Right kidney (tissue), 9 donors: ENCODE data around the gene DNMT3A.
A peak's percentile ranks its signal among the peaks of the same experiment; 100 is the strongest.

Source experiments
- DNase-seq: peaks from one replicate; pipeline ENCODE4 v3.0.0-alpha.2; 2016
- long read RNA-seq, 8 donors: transcript quantifications; one replicate each; lab custom pipeline, GENCODE V29; 2026

DNMT3A gene
- long read RNA-seq, donor 1, transcript DNMT3A-205 (18 exons, 2,300 nt) = major isoform, 6 of 9 reads
- long read RNA-seq, donor 1, partial matches to known transcripts = 0 of 9 reads
- long read RNA-seq, donor 1, other reads (novel, unspliced or antisense) = 0 of 9 reads
- long read RNA-seq, donor 2, partial matches to known transcripts = 0 of 2 reads
- long read RNA-seq, donor 2, other reads (novel, unspliced or antisense) = 0 of 2 reads
- long read RNA-seq, donor 3, partial matches to known transcripts = 8 of 15 reads
- long read RNA-seq, donor 3, other reads (novel, unspliced or antisense) = 0 of 15 reads
- long read RNA-seq, donor 4, transcript DNMT3A-205 (18 exons, 2,300 nt) = major isoform, 5 of 11 reads
- long read RNA-seq, donor 4, partial matches to known transcripts = 5 of 11 reads
- long read RNA-seq, donor 4, other reads (novel, unspliced or antisense) = 0 of 11 reads
- long read RNA-seq, donor 5, full-length matches to known transcripts = 11 of 11 reads
- long read RNA-seq, donor 5, partial matches to known transcripts = 0 of 11 reads
- long read RNA-seq, donor 5, other reads (novel, unspliced or antisense) = 0 of 11 reads
- long read RNA-seq, donor 6, partial matches to known transcripts = 10 of 16 reads
- long read RNA-seq, donor 6, other reads (novel, unspliced or antisense) = 0 of 16 reads
- long read RNA-seq, donor 7, transcript DNMT3A-205 (18 exons, 2,300 nt) = major isoform, 5 of 14 reads
- long read RNA-seq, donor 7, partial matches to known transcripts = 7 of 14 reads
- long read RNA-seq, donor 7, other reads (novel, unspliced or antisense) = 0 of 14 reads
- long read RNA-seq, donor 8, partial matches to known transcripts = 5 of 7 reads
- long read RNA-seq, donor 8, other reads (novel, unspliced or antisense) = 0 of 7 reads

DNA sequence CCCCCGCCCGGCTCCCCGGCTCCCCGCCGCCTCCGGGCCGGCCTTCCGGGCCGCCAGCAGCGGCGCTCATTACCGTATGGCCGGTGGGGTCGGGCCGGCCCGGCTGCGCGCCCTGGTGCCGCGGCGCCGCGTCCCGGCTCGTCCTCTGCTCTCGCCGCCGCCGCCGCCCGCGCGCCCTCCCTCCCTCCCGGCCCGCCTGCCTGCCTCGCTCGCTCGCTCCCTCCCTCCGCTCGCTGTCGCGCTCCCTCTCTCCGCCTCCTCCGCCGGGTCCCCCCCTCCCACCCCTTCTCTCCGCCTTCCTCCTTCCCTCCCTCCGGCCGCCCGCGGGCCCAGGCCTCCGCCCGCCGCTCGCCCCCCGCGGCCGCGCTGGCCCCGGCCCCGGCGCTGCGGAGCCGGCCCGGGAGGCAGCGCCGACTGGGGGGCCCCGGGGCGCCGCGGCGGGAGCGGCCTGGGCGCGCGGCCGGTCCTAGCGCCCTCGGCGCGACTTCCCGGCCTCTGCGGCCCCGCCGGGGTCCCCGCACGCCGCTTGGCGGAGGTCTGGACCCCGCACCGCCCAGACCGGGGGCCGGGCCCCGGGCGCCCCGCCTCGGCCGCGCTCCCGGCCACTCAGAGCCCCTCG, at the start of gene DNMT3A:
Gene DNMT3A, minus strand, starts transcription at position 173 of the 619 bp plus-strand sequence. CDS start 27,941 bp downstream, outside the sequence.
- no peak for DNase-seq

DNA sequence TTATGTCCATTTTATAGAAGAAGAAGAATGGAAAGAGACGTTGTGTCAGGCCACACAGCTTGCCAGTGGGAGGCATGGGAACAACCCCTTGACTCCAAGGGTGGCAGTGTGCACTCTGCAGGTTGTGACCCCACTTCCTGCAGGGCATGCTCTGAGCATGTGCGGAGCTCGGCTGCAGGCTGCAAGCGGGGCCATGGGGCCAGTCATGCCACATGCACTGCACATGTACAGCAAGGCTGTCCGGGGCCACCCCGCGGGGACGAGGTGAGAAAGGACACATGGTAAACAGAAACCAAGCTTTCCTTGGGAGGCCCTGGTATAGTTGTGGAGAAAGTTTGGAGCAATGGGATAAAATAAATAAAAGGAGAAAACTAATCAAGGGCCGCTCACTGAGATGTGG, 47.4 kb upstream of the DNMT3A start:
- no peak for DNase-seq

DNA sequence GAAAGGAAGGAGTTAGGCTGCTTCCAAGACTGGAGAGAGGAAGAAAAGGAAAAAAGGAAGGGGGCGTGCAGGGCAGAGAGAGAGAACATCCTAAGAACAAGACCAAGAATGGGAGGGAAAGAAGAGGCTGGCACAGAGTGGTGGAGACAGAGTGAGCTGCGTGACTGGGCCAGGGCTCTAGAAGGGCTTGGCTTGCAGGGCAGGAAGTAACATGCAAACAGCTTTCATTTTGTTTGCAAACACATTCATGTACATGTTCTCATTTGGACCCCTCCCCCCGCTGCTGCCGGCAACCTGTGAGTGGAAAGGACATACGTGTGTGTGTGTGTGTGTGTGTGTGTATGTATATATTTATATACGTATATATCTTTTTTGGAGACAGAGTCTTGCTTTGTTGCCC, 46.8 kb upstream of the DNMT3A start:
- no peak for DNase-seq

DNA sequence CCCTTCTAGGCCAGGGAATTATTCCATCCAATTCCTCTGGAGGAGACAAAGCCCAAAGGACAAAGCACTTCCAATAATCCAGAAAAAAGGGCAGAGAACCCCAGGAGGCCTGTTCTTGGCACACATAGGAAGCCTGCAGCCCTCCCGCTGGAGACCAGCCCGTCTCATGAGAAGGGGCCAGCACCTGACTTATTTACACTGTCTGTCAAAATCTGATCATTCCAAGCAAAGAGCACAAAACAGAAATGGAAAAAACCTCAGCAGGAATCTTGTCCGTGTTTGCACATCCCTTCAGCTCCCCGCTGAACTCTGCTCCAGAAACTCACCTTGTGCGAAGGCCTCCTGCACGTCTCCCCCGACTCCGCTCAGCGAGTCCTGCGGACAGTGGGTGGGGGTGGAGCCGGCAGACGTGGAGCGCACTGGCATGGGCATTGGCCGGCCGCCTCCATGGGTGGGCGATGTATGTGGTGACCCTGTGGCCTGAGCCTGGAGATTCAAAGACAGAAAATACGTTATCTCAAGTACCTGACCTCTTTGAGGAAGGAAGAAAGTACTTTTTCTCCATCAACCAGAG, 46.2 kb upstream of the DNMT3A start:
- DNase-seq = no peak

DNA sequence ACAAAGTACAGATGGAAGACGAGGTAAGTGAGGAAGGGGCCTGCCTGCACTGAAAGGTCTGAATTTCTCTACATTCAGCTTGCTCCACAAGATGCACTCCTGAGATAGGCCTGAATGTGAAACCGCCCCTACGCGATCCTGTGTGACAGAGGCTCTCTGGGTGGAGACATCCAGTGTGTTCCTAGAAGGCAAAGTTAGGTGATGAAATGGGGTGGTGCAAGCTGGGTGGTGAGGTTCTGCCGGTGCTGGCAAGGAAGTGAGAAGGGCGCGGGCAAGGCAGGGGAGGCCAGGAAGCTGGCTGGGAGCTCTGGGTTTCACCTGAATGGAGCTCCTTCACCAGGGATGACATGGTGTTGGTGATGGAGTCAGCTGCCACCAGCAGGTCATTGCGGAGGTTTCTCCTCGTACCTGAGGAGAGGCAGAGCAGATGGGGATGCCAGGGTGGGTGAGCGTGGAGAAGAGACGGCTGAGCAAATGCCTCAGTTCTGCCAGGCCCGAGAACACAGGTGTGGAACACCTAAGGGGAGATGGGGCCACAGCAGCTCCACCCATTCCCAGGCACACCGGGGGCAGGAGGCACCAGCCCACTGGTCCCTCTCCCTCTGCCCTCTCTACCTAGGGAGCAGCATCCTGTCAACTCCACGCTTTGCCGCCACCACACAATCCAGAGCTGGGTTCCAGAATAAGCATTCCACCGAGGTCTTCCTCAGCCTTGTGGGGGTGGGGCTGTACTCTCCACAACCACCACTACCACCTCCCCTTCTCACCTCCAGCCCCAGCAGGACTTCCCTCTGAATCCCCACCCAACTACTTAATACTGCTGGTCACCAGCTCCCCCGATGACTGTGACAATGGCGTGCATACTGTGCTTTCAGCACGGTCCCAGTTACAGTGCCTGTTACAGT, 45.5 kb upstream of the DNMT3A start:
- DNase-seq = no peak

DNA sequence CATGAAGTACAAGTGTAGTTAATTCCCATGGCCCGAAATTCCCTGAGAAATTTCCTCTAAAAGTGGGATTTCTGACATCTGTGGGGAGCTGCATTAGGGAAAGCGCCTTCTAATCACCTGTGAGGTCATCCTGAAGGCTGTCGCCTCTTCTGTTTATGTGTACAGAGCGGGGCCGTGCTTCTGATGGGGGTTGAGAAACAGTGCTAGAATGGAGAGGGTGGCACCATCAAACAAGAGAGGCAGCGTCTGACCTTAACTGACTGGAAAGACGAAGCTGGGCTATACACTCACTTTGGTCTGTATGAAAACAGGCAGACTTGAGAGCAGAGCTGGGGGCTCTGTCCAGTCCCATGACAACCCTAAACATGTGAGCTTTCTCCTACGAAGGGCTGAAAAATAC, 44.2 kb upstream of the DNMT3A start:
- DNase-seq = no peak

DNA sequence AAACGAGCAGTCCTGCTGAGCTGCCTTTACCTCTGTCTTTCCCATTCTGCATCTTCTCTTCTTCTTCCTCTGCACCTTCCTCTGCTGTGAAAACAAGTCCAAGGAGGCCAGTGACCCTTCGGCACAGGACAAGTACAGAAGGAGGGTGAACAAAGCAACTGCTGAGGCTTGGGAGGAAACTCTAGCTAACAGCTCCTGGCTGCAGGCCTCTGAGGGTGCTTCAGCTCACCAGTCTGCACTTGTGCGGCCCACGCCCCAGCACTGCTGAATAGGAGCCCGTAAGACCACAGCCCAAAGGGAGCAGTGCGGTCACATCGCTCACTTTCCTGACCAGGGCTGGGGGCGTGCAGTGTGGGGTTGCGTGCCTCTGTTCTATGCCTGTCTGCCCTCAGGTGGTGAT, 42.1 kb upstream of the DNMT3A start:
- DNase-seq = no peak

DNA sequence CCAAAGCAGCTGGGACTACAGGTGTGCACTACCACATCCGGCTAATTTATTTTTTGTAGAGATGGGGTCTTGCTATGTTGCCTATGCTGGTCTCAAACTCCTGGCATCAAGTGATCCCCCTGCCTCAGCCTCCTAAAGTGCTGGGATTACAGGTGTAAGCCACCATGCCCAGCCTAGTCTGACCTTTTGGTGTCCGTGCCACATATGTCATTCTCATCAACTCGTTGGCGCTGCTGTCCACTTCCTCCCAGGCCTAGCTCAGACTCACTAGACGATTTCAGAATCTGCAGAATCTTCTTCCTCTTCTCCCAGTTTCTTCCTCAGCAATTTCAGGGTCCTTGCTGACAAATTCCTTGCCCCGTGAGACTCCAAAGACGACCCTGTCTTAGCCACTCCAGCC, 39.8 kb upstream of the DNMT3A start:
- no peak for DNase-seq

DNA sequence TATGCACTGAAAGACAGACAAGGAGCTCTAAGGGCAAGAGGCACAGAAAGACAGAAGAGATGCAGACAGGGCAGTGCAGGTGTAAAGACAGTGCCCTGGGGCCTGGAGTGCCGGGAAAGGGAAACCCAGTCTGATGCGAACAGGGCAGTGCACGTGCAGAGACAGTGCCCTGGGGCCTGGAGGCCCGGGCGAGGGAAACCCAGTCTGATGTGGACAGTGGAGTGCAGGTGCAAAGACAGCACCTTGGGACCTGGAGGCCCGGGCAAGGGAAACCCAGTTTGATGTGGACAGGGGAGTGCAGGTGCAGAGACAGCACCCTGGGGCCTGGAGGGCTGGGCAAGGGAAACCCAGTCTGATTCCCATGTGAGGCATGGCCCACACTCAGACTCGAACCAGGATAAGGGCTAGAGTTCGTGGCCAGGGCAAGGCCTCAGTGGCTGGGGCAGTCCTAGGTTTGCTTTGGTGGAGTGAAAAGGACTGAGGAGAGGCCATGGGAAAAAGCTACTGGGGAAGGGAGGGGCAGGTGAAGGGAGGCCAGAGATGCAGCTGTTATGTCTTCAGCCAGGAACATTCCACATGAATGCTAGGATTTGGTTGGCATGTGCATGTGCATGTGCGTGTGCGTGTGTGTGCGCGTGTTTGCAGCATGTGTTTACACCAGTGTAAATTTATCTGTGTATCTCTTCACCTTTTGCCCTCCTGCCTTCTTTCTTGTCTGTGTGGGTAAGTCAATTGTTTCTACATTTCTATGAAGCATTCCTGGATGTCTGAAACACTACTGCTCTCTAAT, 39.1 kb upstream of the DNMT3A start:
- no peak for DNase-seq

DNA sequence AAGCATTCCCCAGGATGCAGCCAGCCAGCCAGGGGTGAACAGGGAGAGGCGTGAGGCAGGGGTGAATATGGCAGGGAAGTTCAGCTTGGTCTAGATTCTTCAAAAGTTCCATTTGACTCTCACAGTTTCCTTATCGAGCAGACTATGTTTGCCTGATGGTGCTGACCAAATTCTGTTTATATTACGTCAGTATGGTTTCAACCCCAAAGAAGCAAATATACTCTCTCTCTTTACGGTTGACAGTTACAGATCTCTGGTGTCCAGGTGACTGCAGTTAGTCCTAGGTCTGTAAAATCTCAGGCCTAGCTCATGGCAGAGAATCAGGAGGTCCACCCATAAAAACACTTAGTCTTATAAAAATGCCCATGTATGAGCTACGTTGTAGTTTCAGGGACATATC, 38.3 kb upstream of the DNMT3A start:
- DNase-seq = no peak

DNA sequence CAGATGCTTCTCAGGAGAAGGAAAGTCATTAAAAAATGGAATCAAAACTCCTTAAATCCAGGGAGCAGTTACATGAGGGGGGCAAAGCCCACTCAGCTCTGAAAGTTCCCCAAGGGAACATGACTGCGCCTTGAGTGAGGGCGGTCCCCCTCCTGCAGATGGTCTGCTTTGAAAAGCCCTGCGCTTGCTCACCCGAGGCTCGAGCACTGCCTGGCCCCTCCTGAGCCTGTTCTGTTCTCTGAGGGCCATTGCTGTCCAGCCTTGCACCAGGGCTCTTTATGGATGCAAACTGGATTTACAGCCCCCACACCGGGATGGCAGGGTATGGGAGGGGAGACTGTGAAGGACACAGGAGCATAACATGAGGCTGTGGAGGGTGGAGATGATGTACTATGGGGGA, 37.8 kb upstream of the DNMT3A start:
- DNase-seq = no peak

DNA sequence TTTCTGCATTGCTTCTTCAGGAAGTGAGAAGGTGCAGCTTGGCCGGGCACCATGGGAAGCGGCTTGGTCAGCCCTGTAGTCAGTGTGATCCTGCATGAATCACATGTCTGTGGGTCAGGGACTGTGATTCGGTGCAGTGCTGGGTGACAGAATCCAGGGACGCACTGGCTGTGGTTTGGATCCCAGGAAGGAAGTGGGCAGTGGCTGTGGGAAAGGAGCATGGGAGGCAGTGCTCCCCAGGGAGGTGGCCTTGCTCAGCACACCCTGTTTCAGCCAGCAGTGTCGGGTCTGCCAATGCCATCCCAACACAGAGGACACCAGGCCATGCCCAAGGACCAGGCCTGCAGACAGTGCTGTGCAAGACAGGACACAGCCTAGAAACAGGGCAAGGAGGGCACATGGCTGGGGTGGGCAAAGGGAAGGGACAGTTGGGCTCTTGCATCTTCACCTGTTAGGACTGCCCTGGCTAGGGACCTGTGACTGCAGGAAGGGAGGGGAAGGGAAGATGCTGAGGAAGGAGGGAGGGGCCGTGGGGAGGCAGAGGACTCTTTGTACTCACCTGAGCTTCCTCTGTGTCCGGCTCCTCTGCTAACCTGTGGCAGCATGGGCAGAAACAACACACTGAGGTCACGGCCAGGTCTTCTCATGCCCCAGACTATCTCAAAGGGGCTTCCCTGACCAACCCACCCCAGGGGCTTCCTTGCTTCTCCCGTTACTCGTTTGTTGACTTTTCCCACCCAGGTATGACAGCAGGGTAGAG, 37.2 kb upstream of the DNMT3A start:
- DNase-seq = no peak

DNA sequence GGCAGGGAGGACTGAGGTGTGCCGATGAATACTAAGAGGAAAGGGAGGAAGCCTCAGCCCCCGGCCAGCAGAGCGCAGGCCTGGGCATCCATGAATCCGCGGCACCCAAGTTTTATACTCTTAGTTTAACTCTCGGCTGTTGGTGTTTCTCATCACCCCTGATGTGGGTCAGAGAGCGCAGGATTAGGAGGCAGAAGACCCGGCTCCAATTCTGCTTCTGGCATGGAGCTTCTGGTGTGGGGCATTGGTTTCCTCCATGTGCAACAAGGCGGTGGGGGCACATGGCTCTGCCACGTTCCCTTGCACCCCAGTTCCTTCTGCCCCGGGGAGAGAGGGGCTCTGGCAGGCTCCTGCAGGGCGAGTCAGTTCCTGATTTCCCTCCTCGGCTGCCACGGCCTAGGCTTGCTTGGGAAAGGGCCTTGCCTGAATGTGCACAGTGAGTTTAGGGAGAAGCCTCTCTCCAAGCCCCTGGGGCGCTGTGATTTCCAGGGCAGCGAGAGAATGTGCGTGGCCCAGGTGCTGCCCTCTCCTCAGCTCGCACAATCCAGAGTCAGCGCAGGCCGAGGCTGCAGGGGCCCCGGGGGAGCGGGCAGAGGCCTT, 36.2 kb upstream of the DNMT3A start:
- no peak for DNase-seq

DNA sequence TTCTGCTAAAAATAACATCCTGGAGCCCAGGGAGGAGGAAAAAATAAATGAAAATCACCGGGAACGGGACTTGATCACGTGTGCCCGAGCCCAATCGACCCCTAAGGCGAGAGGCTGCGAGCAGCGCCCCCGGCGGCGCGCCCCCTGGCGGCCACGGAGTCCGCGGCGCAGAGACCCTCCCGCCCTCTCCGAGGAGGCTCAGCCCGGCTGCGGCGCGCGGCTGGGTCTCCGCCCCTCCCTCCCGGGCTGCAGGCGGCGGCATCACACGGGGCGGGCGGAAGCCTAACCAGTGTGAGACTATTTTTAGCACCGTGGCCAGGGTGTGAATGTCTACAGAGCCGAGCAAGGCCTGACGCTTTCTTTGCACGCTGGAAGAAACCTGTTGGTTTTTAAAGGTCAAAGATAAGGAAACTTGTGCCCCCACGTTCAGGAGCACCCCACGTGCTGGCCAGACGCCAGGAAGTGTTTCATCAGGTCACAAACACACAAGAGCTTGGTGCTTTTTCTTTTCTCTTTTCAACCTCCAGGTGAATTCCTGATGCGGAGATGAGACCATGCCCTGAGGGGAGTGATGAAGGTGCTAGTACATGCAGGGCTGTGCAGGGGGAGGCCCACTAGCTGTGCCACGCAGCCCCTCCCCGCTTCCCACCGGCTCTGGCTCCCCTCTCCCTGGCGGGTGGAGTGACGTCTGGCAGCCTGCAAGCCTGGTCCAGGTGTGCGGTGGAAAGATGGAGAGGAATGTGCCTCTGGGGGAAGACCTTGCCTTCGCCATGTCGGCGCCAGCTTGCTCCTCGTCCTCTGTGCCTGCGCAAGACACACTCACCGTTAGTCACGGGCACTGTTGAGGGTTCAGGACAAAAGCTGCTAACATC, 35.3 kb upstream of the DNMT3A start:
- peak; percentile 83 for DNase-seq

DNA sequence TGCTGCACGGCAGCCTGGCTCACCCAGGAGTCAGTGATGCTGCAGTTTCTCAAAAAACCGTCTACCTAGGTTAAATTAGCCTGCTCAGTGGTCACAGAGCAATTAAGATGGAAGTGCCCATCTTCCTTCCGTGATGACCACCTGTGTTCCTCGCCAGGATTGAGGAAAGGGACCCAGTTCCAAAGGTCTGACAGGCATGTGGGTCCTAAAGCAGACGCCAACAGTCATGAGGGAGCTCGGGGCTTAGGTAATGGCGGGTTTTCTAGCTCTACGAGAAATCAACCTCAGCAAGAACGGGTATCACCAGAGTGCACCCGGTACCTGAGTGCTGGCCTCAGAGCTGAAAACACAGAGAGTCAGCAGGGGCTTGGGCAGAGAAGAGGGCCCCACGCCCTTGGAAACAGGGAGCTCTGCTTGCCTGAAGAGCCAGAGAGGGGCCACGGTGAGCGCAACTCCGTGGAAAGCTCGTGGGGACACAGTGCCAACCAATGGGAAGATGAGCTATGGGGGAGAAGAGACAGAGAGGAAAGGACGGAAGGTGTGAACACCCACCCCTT, 34.3 kb upstream of the DNMT3A start:
- no peak for DNase-seq

DNA sequence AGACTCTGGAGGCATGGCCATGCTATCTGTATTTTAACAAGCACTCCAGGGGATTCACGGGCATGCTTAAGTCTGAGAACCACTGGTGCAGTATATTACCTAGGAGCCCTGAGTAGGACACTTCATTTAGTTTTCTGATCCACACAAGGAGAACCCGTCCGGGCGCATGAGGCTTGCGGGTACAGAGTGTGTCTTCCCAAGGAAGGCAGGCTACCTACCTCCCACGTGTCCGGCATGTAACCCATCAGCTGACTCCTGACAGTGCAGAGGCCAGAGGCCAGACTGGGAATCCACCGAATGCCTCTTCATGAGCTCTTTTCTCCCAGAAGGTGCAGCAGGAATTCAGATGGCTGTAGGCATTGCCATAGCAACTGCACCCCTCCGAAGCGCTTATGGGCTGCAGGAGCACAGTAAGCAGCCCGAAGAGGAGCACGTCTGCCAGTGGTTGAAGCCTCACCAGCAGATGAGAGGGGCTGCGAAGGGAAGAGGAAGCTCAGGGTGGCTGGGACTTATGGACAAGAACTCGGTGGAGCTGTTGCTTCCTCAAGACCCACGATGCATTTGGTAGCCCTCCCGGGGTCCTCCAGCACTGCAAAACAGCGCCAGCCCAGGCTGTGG, 33.8 kb upstream of the DNMT3A start:
- no peak for DNase-seq

DNA sequence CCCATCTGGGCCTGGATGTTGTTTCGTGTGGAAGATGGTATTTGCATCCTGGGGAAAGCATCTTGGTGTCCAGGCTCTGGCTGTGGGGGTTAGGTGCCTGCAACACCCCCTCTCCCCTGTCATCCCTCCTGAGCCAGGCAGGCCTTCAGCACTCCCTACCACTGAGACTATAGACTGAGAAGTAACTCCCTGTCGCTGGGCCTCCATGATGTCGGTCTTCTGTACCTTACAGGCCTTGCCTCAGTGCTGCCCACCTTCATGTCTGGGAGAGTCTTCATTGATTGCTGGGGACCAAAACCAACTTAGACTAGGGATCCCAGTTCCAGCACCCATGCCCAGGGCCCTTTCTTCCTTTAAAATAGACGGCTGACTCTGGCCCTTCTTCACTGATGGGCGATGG, 33.1 kb upstream of the DNMT3A start:
- DNase-seq = no peak

DNA sequence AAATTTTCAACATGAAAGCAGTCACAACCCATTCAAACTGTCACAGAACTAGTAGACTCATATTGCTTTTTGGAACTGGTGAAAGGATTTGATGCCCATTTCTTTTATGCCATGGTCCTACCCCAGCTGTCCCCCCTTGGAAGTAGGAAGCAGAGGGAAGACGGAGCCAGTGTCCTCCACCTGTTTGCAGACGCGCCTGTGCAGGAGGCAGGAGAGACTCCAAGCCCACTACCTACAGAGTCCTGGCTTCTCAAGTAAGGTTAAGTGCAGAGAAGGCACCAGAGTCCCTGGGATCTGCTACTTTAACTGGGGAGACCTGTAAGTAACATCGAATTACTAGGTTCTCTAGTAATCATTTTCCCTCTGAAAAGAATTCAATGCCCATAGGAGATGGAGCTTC, 32.7 kb upstream of the DNMT3A start:
- DNase-seq = no peak
